H1 (cell line): ENCODE data around the gene RBMS1. TPM values are rescaled to one million over a fixed set of nuclear protein-coding genes. Genes with fewer than 3 reads are reported as not detected.

ENCODE experiments used
- BRCA1 ChIP-seq: IDR thresholded peaks from 2 replicates; pipeline ENCODE4 v1.6.1; 2012; ENCODE audit warnings: low read depth, low read length, improper control_type of control experiment
- EGR1 ChIP-seq: IDR thresholded peaks from 2 replicates; pipeline ENCODE4 v1.6.1; 2011; ENCODE audit warnings: low read depth, low read length, borderline replicate concordance
- PHF8 ChIP-seq: fragments of 200-600 bp; sonication (generic); conservative IDR thresholded peaks from 2 replicates; pipeline ENCODE4 v1.7.1; 2012; ENCODE audit warnings: low read depth, mild to moderate bottlenecking, inconsistent platforms, low read length, moderate library complexity
- SIRT6 ChIP-seq: IDR thresholded peaks from one replicate; pipeline ENCODE4 v1.7.1; 2012; ENCODE audit warnings: low read length, inconsistent platforms
- SIX5 ChIP-seq: IDR thresholded peaks from 2 replicates; pipeline ENCODE4 v1.6.1; 2011; ENCODE audit warnings: mild to moderate bottlenecking, low read depth, low read length
- polyA plus RNA-seq, 7 experiments: library from polyadenylated mRNA; depleted of rRNA in 3 of 7; stranded (reverse) in 5 of 7; unstranded in 2 of 7; fragments of >200 nt in 5 of 7; fragments of 200-250 nt in 2 of 7; gene quantifications; 1 replicate in 5 of 7; 2 replicates in 1 of 7; 4 replicates in 1 of 7; pipeline versions ENCODE4 v1.2.1 to v1.2.3, GENCODE V29; 2011 to 2013; ENCODE audit warnings: missing spikeins in 2 of 7, mixed read lengths in 2 of 7
- total RNA-seq: library from RNA; stranded (reverse); fragmentation: NEBNext Ultra II Directional; extraction: Animal tissue kit (Norgen Biotek cat#: 25700); gene quantifications from 2 replicates; pipeline ENCODE4 v1.2.1, GENCODE V29; 2021
- TF ChIP-seq, protein P1 (sequence below): IDR thresholded peaks from 2 replicates; pipeline ENCODE4 v1.6.1; 2012; ENCODE audit warnings: inconsistent platforms

The RBMS1 gene
- total and polyA plus RNA-seq, 2 of the 8 experiments (the other 6 are each of a cell fraction or from before 2014, with no cell fraction given): 53.7 to 60.0 TPM

DNA sequence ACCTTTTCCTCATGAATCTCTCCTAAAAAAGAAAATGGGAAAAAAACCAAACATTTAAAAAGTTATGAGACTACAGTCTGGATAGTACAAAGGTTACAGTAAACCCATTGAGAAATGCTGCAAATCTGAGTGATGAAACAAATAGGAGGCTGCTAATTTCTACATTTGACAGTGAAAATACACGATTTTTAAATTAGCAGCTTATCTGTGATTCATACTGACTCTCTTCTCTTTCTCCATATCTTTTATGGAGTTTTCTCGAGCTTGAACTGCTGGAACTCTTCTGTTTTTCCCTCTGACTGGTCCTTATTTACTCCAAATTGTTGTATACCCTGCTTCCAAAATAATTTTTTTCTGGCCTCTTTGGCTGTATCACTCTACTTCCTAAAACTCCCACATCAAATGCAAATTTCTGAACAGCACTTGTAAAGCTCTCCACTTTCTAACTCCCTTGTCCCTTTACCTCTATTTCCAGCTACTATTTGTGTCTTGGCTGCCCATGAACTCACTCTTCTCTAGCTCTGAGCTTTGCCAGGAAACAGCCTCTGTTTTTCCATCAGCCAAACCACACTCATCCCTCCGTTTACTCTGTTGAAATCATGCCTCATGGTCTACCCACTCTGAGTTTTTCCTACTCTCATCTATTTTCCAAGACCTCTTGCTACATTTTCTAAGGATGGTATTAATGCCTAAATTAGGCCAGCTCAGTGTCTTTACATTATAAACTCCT is 73.7 kb downstream of the RBMS1 start (continued):
- TF ChIP-seq PHF8: no peak
- no peak for TF ChIP-seq EGR1
- no peak for TF ChIP-seq SIRT6
- no peak for TF ChIP-seq SIX5
- no peak for TF ChIP-seq BRCA1
- TF ChIP-seq, protein P1, sequence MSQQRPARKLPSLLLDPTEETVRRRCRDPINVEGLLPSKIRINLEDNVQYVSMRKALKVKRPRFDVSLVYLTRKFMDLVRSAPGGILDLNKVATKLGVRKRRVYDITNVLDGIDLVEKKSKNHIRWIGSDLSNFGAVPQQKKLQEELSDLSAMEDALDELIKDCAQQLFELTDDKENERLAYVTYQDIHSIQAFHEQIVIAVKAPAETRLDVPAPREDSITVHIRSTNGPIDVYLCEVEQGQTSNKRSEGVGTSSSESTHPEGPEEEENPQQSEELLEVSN: no peak
- TF ChIP-seq, all 59 proteins: peak for 0
